GM10266 (cell line): Measurements from ENCODE around the gene USP32.

Experiments
- DNase-seq: peaks from one replicate; pipeline ENCODE4 v3.0.0; 2012; ENCODE audit errors: extremely low spot score
- CTCF ChIP-seq: IDR thresholded peaks from 2 replicates; pipeline ENCODE4 v1.5.1; 2012; ENCODE audit warnings: mild to moderate bottlenecking, low read depth; ENCODE audit not compliant: control insufficient read depth, insufficient read depth; ENCODE audit errors: missing control alignments

Gene USP32

GRCh38 chr17:60165971-60166370 lies 226.0 kb downstream of the USP32 start:
- peak; percentile 15 for DNase-seq

DNA sequence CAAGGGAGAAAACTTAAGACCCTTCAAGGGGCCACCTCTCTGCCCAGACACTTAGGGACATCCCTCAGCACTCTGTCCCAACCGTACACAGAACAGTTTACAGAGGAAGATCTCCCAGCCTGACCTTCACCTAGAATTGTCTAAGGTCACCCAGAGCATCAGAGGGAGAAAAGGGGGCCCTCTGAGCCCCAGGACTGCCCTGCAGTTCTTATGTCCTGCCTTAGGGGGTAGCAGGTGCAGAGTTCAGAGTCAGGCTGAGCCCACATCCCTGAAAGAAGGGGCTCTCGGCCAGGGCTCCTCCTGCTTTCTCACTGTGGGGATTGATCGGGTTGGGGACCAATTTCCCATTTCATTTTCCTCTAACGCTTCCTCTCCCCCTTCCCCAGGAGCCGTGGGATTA lies 226.7 kb downstream of the USP32 start:
- DNase-seq, result peak; percentile 4
- no peak for TF ChIP-seq CTCF

More at GRCh38 chr17:60165971-60166370, 226.0 kb downstream of the USP32 start:
- no peak for TF ChIP-seq CTCF

DNA sequence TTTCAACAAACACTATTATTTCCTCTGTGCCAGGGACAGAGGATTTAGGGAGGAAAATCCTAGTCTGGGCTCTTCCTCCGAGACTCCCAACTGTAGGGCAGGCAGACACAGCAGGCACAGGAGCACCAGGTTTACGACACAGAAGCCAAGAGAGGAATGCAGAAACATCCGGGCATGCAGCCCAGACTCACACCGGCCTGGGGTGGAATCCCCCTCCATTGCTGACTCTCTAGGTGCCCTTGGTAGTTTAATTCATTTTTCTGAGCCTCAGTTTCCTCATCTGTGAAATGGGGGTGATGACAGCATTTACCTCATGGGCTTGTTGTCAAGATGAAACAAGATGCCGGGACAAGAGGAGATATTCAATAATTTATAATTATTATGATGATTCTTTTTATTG lies 227.2 kb downstream of the USP32 start:
- peak; percentile 3 for DNase-seq
- TF ChIP-seq CTCF, result no peak

- no peak for TF ChIP-seq CTCF
- DNase-seq, result no peak
Observed at GRCh38 chr17:60164164-60164563, 227.8 kb downstream of the USP32 start.

DNA sequence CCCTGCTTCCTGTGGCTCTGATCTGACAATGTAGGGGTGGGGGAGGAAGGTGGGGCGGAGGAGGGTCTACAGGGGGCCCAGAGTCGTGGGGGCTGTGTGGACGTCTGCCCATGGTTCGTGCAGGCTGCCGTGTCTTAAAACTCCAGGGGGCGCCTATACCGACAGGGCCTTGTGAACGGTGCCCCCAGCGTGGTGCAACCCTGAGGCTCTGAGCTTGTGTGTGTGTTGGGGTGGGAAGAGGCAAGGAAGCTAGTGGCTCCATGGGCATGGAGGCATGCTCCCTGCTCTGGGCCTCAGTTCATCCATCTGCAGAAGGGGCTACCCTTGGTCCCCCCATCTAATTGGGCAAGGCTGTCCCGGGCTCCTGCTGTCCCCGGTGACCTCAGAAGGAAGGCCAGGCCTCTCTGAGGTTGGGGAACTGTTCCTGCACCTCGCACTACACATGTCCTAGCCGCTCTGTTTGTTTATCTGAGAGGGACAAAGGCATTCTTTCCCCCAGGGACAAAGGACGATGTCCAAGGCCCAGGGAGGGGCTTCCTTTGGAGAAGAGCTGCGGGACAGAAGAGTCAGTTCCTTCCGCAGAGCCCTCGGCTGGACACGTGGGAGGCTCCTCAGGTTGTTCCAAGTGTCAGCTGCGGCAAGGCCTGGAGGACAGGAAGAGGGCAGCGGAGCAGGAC lies 228.7 kb downstream of the USP32 start:
- peak; percentile 20 for DNase-seq

GRCh38 chr17:60161598-60162330 lies 230.2 kb downstream of the USP32 start:
- DNase-seq, result peak; percentile 34

More for the DNA sequence above, 228.7 kb downstream of the USP32 start:
- TF ChIP-seq CTCF, result peak; percentile 6

More at GRCh38 chr17:60161598-60162330, 230.2 kb downstream of the USP32 start:
- no peak for TF ChIP-seq CTCF
